Neural cell (in vitro differentiated cells): ENCODE measurements around the gene KRT2. TPM values are rescaled to one million over a fixed set of nuclear protein-coding genes. Genes with fewer than 3 reads are reported as not detected.

Experiments
- H2AFZ ChIP-seq: fragments of 200-600, 300-800 bp; sonication (generic), shearing (Covaris generic); 2 replicates; pipeline ENCODE4 v1.6.0; 2014; ENCODE audit warnings: low read depth, mild to moderate bottlenecking, antibody characterized with exemption, low read length, moderate library complexity
- H3F3A ChIP-seq: fragments of 200-600 bp; shearing (Covaris generic); 2 replicates; pipeline ENCODE4 v1.6.1; 2016; ENCODE audit warnings: mild to moderate bottlenecking, moderate library complexity, mixed read lengths, antibody characterized with exemption, low read length; ENCODE audit not compliant: insufficient read depth, poor library complexity, severe bottlenecking
- H3K27ac ChIP-seq: fragments of 200-600, 300-800 bp; sonication (generic), shearing (Covaris generic); 2 replicates; pipeline ENCODE4 v1.5.1; 2014; ENCODE audit warnings: mild to moderate bottlenecking, low read length, moderate library complexity
- H3K27me3 ChIP-seq: fragments of 300-800, 200-600 bp; sonication (generic), shearing (Covaris generic); 2 replicates; pipeline ENCODE4 v1.6.0; 2014; ENCODE audit warnings: mild to moderate bottlenecking, low read depth, low read length, moderate library complexity; ENCODE audit not compliant: insufficient read depth
- H3K36me3 ChIP-seq: fragments of 300-800, 200-600 bp; sonication (generic), shearing (Covaris generic); 2 replicates; pipeline ENCODE4 v1.5.1; 2014; ENCODE audit warnings: mild to moderate bottlenecking, antibody characterized with exemption, low read length, moderate library complexity; ENCODE audit not compliant: insufficient read depth
- H3K4me2 ChIP-seq: fragments of 300-800, 200-600 bp; sonication (generic), shearing (Covaris generic); 2 replicates; pipeline ENCODE4 v1.6.0; 2014; ENCODE audit warnings: mild to moderate bottlenecking, low read length
- H3K4me3 ChIP-seq: fragments of 300-800, 200-600 bp; sonication (generic), shearing (Covaris generic); 2 replicates; pipeline ENCODE4 v1.5.1; 2014; ENCODE audit warnings: mild to moderate bottlenecking, low read length, moderate library complexity
- H3K79me2 ChIP-seq: fragments of 200-600 bp; shearing (Covaris generic); replicated peaks from 2 replicates; pipeline ENCODE4 v1.6.0; 2014; ENCODE audit warnings: mild to moderate bottlenecking, low read length, moderate library complexity; ENCODE audit not compliant: insufficient read depth
- H3K9ac ChIP-seq: fragments of 300-800, 200-600 bp; sonication (generic), shearing (Covaris generic); 2 replicates; pipeline ENCODE4 v1.6.1; 2016; ENCODE audit warnings: mild to moderate bottlenecking, low read length, mixed read lengths
- H3K9me2 ChIP-seq: fragments of 200-600 bp; shearing (Covaris generic); 2 replicates; pipeline ENCODE4 v1.6.1; 2016; ENCODE audit warnings: mild to moderate bottlenecking, low read length, mixed read lengths; ENCODE audit not compliant: insufficient read depth
- H3K9me3 ChIP-seq: fragments of 200-600, 300-800 bp; sonication (generic), shearing (Covaris generic); 2 replicates; pipeline ENCODE4 v1.6.1; 2016; ENCODE audit warnings: mild to moderate bottlenecking, mixed run types, low read length, moderate library complexity, mixed read lengths
- H4K20me1 ChIP-seq: fragments of 200-600 bp; shearing (Covaris generic); 2 replicates; pipeline ENCODE4 v1.6.1; 2016; ENCODE audit warnings: mild to moderate bottlenecking, mixed run types; ENCODE audit not compliant: insufficient read depth
- CTCF ChIP-seq: fragments of 450-650 bp; IDR thresholded peaks from 2 replicates; pipeline ENCODE4 v1.5.1; 2014; ENCODE audit warnings: antibody characterized with exemption, mild to moderate bottlenecking, moderate library complexity; ENCODE audit not compliant: poor library complexity, severe bottlenecking
- EP300 ChIP-seq: fragments of 450-650 bp; conservative IDR thresholded peaks from 2 replicates; pipeline ENCODE4 v1.6.1; 2014; ENCODE audit warnings: antibody characterized with exemption, mild to moderate bottlenecking, moderate library complexity; ENCODE audit not compliant: poor library complexity, severe bottlenecking
- EZH2 ChIP-seq: fragments of 200-600, 300-800 bp; shearing (Covaris generic), sonication (generic); IDR thresholded peaks from 2 replicates; pipeline ENCODE4 v1.6.1; 2014; ENCODE audit warnings: antibody characterized with exemption, low read length, borderline replicate concordance, mild to moderate bottlenecking; ENCODE audit not compliant: insufficient read depth, poor library complexity, severe bottlenecking
- MXI1 ChIP-seq: fragments of 450-650 bp; conservative IDR thresholded peaks from 2 replicates; pipeline ENCODE4 v1.6.1; 2014; ENCODE audit warnings: antibody characterized with exemption, mild to moderate bottlenecking; ENCODE audit not compliant: poor library complexity, severe bottlenecking
- POLR2AphosphoS5 ChIP-seq: IDR thresholded peaks from 2 replicates; pipeline ENCODE4 v1.6.1; 2012
- RAD21 ChIP-seq: fragments of 450-650 bp; conservative IDR thresholded peaks from 2 replicates; pipeline ENCODE4 v1.6.1; 2014; ENCODE audit warnings: antibody characterized with exemption, mild to moderate bottlenecking, moderate library complexity
- REST ChIP-seq: IDR thresholded peaks from 2 replicates; pipeline ENCODE4 v1.6.1; 2012; ENCODE audit warnings: borderline replicate concordance
- SMC3 ChIP-seq: fragments of 450-650 bp; conservative IDR thresholded peaks from 2 replicates; pipeline ENCODE4 v1.6.1; 2014; ENCODE audit warnings: antibody characterized with exemption, mild to moderate bottlenecking, moderate library complexity; ENCODE audit not compliant: poor library complexity
- TAF1 ChIP-seq: IDR thresholded peaks from 2 replicates; pipeline ENCODE4 v1.6.1; 2012; ENCODE audit warnings: low read depth
- polyA plus RNA-seq: library from polyadenylated mRNA; depleted of rRNA; stranded (reverse); fragments of >200 nt; gene quantifications from 2 replicates; pipeline ENCODE4 v1.2.3, GENCODE V29; 2014

KRT2 gene
- polyA plus RNA-seq, 1 donor from 2014 or later = not detected

GRCh38 chr12:52677671-52678070, 25.7 kb upstream of the KRT2 start:
- Histone ChIP-seq H3K9ac (no peak overlapping the region), H3K27ac (no peak overlapping the region), H3K9me3 (no peaks in the 10 kb centered on the region), H3K27me3 (no peaks in the 10 kb centered on the region), H3K79me2 (no peaks in the 10 kb centered on the region), H2AFZ (no peak overlapping the region), H4K20me1 (no peaks in the 10 kb centered on the region), H3K4me2 (no peak overlapping the region), H3K36me3 (no peaks in the 10 kb centered on the region), H3K9me2 (no peaks in the 10 kb centered on the region), H3K4me3 (no peak overlapping the region), H3F3A (no peaks in the 10 kb centered on the region)
- no peak for TF ChIP-seq CTCF

- Histone ChIP-seq H2AFZ (no peak overlapping the region), H3K9ac (no peak overlapping the region), H3K4me2 (no peak overlapping the region), H3K4me3 (no peak overlapping the region), H4K20me1 (no peaks in the 10 kb centered on the region), H3K27me3 (no peaks in the 10 kb centered on the region), H3F3A (no peaks in the 10 kb centered on the region), H3K9me3 (no peaks in the 10 kb centered on the region), H3K9me2 (no peaks in the 10 kb centered on the region), H3K27ac (no peak overlapping the region), H3K36me3 (no peaks in the 10 kb centered on the region), H3K79me2 (no peaks in the 10 kb centered on the region)
- TF ChIP-seq CTCF (no peak), RAD21 (no peak), TAF1 (no peak), SMC3 (no peak), POLR2AphosphoS5 (no peak), EZH2 (no peak), MXI1 (no peak), REST (no peak), EP300 (no peak)
Measured at GRCh38 chr12:52677126-52677525, 25.1 kb upstream of the KRT2 start.
